SK-N-SH (cell line): ENCODE data around the gene ACSL1. TPM values are rescaled to one million over a fixed set of nuclear protein-coding genes. Genes with fewer than 3 reads are reported as not detected.

Experiments used
- CTCF ChIA-PET: fragments of 300-600, 350-600 bp; formaldehyde crosslinking; extraction: SDS; loops from one replicate; lab custom pipeline; 2021; lab: Yijun Ruan, JAX
- POLR2A ChIA-PET: fragments of 350-600 bp; sonication (Branson Sonifier 250); formaldehyde crosslinking; extraction: SDS; loops from one replicate; lab custom pipeline; 2020; ENCODE audit warnings: antibody characterized with exemption, inconsistent platforms; lab: Yijun Ruan, JAX
- DNase-seq: peaks from one replicate; pipeline ENCODE4 v3.0.0; 2012
- H2AFZ ChIP-seq: fragments of 200-600 bp; sonication (generic); 2 replicates; pipeline ENCODE4 v1.8.1; 2016; ENCODE audit warnings: antibody characterized with exemption, mild to moderate bottlenecking, low read depth
- H3F3A ChIP-seq: fragments of 200-600 bp; sonication (generic); replicated peaks from 2 replicates; pipeline ENCODE3; 2016; ENCODE audit warnings: antibody characterized with exemption, mild to moderate bottlenecking; ENCODE audit not compliant: insufficient read depth
- H3K27ac ChIP-seq, 2 experiments: fragments of 200-500 bp in 1 of 2; fragments of 200-600 bp in 1 of 2; sonication (Bioruptor generic) in 1 of 2; sonication (generic), shearing (Covaris generic) in 1 of 2; 2 replicates each; pipeline versions ENCODE4 v1.5.1 to v1.6.1; 2014 to 2016; ENCODE audit warnings: low read depth in 2 of 2, inconsistent platforms in 1 of 2, low read length in 1 of 2, mild to moderate bottlenecking in 1 of 2, mixed read lengths in 1 of 2
- H3K27me3 ChIP-seq: fragments of 200-600 bp; sonication (generic), shearing (Covaris generic); 2 replicates; pipeline ENCODE4 v1.6.1; 2016; ENCODE audit warnings: mixed run types; ENCODE audit not compliant: insufficient read depth
- H3K36me3 ChIP-seq, 2 experiments: fragments of 200-500 bp in 1 of 2; fragments of 200-600 bp in 1 of 2; sonication (Bioruptor generic) in 1 of 2; sonication (generic) in 1 of 2; replicated peaks in 1 of 2; 2 replicates each; pipeline versions ENCODE3 to v1.5.1; 2014 to 2016; ENCODE audit warnings: low read length in 1 of 2, mild to moderate bottlenecking in 1 of 2; ENCODE audit not compliant: insufficient read depth in 2 of 2, control insufficient read depth in 1 of 2
- H3K4me1 ChIP-seq, 2 experiments: fragments of 200-500 bp in 1 of 2; fragments of 200-600 bp in 1 of 2; sonication (Bioruptor generic) in 1 of 2; sonication (generic), shearing (Covaris generic) in 1 of 2; 2 replicates each; pipeline versions ENCODE4 v1.5.1 to v1.6.1; 2014 to 2016; ENCODE audit warnings: low read depth in 1 of 2, low read length in 1 of 2, mixed run types in 1 of 2; ENCODE audit not compliant: insufficient read depth in 2 of 2, control insufficient read depth in 1 of 2
- H3K4me2 ChIP-seq: fragments of 200-600 bp; sonication (generic), shearing (Covaris generic); 2 replicates; pipeline ENCODE4 v1.6.1; 2017; ENCODE audit warnings: mixed run types
- H3K4me3 ChIP-seq, 2 experiments: fragments of 200-500 bp in 1 of 2; fragments of 200-600 bp in 1 of 2; sonication (Bioruptor generic) in 1 of 2; sonication (generic), shearing (Covaris generic) in 1 of 2; 2 replicates each; pipeline versions ENCODE4 v1.5.1 to v1.8.1; 2014 to 2016; ENCODE audit warnings: low read depth in 2 of 2, inconsistent platforms in 1 of 2, low read length in 1 of 2, mild to moderate bottlenecking in 1 of 2, mixed read lengths in 1 of 2, moderate library complexity in 1 of 2
- H3K79me2 ChIP-seq: fragments of 200-600 bp; sonication (generic); 2 replicates; pipeline ENCODE4 v1.8.1; 2017; ENCODE audit warnings: mild to moderate bottlenecking; ENCODE audit not compliant: insufficient read depth
- H3K9ac ChIP-seq: fragments of 200-600 bp; sonication (generic); 2 replicates; pipeline ENCODE4 v1.6.1; 2017; ENCODE audit warnings: mixed run types
- H3K9me2 ChIP-seq: fragments of 200-600 bp; sonication (generic); 2 replicates; pipeline ENCODE4 v1.6.1; 2017; ENCODE audit warnings: mixed run types
- H3K9me3 ChIP-seq: fragments of 200-600 bp; sonication (generic); 2 replicates; pipeline ENCODE4 v1.6.1; 2017; ENCODE audit warnings: mixed run types, mild to moderate bottlenecking, moderate library complexity
- H4K20me1 ChIP-seq: fragments of 200-600 bp; sonication (generic); 2 replicates; pipeline ENCODE4 v1.6.1; 2017; ENCODE audit warnings: mild to moderate bottlenecking, mixed run types; ENCODE audit not compliant: insufficient read depth
- EP300 ChIP-seq, 2 experiments: IDR thresholded peaks; 2 replicates each; pipeline versions ENCODE4 v1.4.0 to v1.6.1; 2012; ENCODE audit warnings: borderline replicate concordance in 1 of 2, low read depth in 1 of 2, low read length in 1 of 2
- FOSL2 ChIP-seq: IDR thresholded peaks from 2 replicates; pipeline ENCODE4 v1.4.0; 2012; ENCODE audit warnings: low read depth, mild to moderate bottlenecking, moderate library complexity, borderline replicate concordance
- FOXJ3 ChIP-seq: sonication (generic); formaldehyde crosslinking; IDR thresholded peaks from 2 replicates; pipeline ENCODE4 v1.5.1; 2020; ENCODE audit warnings: mild to moderate bottlenecking, missing genetic modification reagents
- MXI1 ChIP-seq: IDR thresholded peaks from 2 replicates; pipeline ENCODE4 v1.6.1; 2012; ENCODE audit warnings: mild to moderate bottlenecking, low read depth, low read length, improper control_type of control experiment
- NFIC ChIP-seq: IDR thresholded peaks from 2 replicates; pipeline ENCODE4 v1.4.0; 2012; ENCODE audit warnings: borderline replicate concordance
- REST ChIP-seq: IDR thresholded peaks from 2 replicates; pipeline ENCODE4 v1.6.1; 2012; ENCODE audit warnings: mild to moderate bottlenecking, low read depth, low read length, moderate library complexity
- TEAD4 ChIP-seq: IDR thresholded peaks from 2 replicates; pipeline ENCODE4 v1.4.0; 2012; ENCODE audit warnings: mild to moderate bottlenecking, borderline replicate concordance; ENCODE audit not compliant: insufficient read depth
- WGBS: methylation state at CpG from one replicate; pipeline ENCODE4 v1.1.6; 2017; ENCODE audit warnings: low lambda C conversion rate; 5-methylcytosine and 5-hydroxymethylcytosine counted together
- polyA plus RNA-seq, 3 experiments: library from polyadenylated mRNA; depleted of rRNA; stranded (reverse); fragments of >200 nt; gene quantifications; 2 replicates each; pipeline ENCODE4 v1.2.3, GENCODE V29; 2012
- TF ChIP-seq, protein P1 (sequence below): fragments of 200-600 bp; sonication (generic); IDR thresholded peaks from 2 replicates; pipeline ENCODE4 v1.6.1; 2017; ENCODE audit warnings: antibody characterized with exemption, mild to moderate bottlenecking, moderate library complexity

The ACSL1 gene
- polyA plus RNA-seq, 1 of the 3 experiments (the other 2 are of a cell fraction): 7.9 TPM

GRCh38 chr4:184808713-184809050, 17.1 kb downstream of the ACSL1 start:
- WGBS: 83% methylated on average over 1 of the region's 1 CpG
- DNase-seq: no peak
- H2AFZ ChIP-seq: no peak overlapping the region
- CTCF ChIA-PET: interaction anchor here (1.4 to 1.6 kb wide), 3 partner anchors 13 to 63 kb away, joined by 3 to 5 read pairs (median 4); no protein-coding TSS in a partner anchor
- no peaks in the 10 kb centered on the region for H3K9me3 ChIP-seq
- no peak overlapping the region for H3K4me3 ChIP-seq
- peaks cover 5% of the 10 kb centered on the region for H3F3A ChIP-seq
- no peak overlapping the region for H3K9ac ChIP-seq
- no peaks in the 10 kb centered on the region for H3K36me3 ChIP-seq
- H4K20me1 ChIP-seq: peaks cover 8% of the 10 kb centered on the region; the same call in 1 of the 2 replicates
- TF ChIP-seq, protein P1, sequence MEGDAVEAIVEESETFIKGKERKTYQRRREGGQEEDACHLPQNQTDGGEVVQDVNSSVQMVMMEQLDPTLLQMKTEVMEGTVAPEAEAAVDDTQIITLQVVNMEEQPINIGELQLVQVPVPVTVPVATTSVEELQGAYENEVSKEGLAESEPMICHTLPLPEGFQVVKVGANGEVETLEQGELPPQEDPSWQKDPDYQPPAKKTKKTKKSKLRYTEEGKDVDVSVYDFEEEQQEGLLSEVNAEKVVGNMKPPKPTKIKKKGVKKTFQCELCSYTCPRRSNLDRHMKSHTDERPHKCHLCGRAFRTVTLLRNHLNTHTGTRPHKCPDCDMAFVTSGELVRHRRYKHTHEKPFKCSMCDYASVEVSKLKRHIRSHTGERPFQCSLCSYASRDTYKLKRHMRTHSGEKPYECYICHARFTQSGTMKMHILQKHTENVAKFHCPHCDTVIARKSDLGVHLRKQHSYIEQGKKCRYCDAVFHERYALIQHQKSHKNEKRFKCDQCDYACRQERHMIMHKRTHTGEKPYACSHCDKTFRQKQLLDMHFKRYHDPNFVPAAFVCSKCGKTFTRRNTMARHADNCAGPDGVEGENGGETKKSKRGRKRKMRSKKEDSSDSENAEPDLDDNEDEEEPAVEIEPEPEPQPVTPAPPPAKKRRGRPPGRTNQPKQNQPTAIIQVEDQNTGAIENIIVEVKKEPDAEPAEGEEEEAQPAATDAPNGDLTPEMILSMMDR: no peak
- peak; percentile 82 for TF ChIP-seq REST
- TF ChIP-seq, all 33 proteins: peak for 1
- Histone ChIP-seq H3K79me2 (peaks cover 5% of the 10 kb centered on the region; the same call in 1 of the 2 replicates), H3K4me1 (peaks cover 4 to 37% of the 10 kb centered on the region in 2 experiments; a peak in 3 of 4 replicates), H3K27ac (no peak overlapping the region), H3K4me2 (no peak overlapping the region), H3K9me2 (no peaks in the 10 kb centered on the region), H3K27me3 (no peaks in the 10 kb centered on the region)
- POLR2A ChIA-PET: no interaction called here

- Histone ChIP-seq H2AFZ (no peak overlapping the region), H3K9ac (no peak overlapping the region), H3K9me3 (no peaks in the 10 kb centered on the region), H3K4me3 (no peak overlapping the region), H3K9me2 (no peaks in the 10 kb centered on the region), H3K27ac (no peak overlapping the region), H3F3A (peaks cover 5% of the 10 kb centered on the region), H4K20me1 (peaks cover 8% of the 10 kb centered on the region; the same call in 1 of the 2 replicates)
- no peak for DNase-seq
- WGBS: 80% methylated on average over 9 of the region's 9 CpGs
- CTCF ChIA-PET: interaction anchor here (1.4 to 1.6 kb wide), 2 partner anchors 12 to 63 kb away, joined by 4 to 5 read pairs; no protein-coding TSS in a partner anchor
- TF ChIP-seq MXI1 (no peak), TEAD4 (no peak), NFIC (peak; percentile 54), EP300 (IDR thresholded peaks at IDR 0.05; ENCODE audit: borderline replicate concordance in 1 of 2, low read depth in 1 of 2, low read length in 1 of 2) (no peak), REST (no peak), FOXJ3 (CRISPR knock-in tag) (no peak), FOSL2 (peak; percentile 53; the same call in 1 of the 2 replicates)
- TF ChIP-seq, all 33 proteins: peak for 2
- no peaks in the 10 kb centered on the region for H3K27me3 ChIP-seq
- peaks cover 4 to 36% of the 10 kb centered on the region in 2 experiments; a peak in 3 of 4 replicates for H3K4me1 ChIP-seq
- H3K79me2 ChIP-seq: peaks cover 7% of the 10 kb centered on the region; the same call in 1 of the 2 replicates
- POLR2A ChIA-PET: no interaction called here
- H3K36me3 ChIP-seq: no peaks in the 10 kb centered on the region
- no peak overlapping the region for H3K4me2 ChIP-seq
Observed at GRCh38 chr4:184807797-184808712, 17.7 kb downstream of the ACSL1 start.
